HT-29 (cell line): ENCODE measurements around the gene SLC22A4. TPM values are rescaled to one million over a fixed set of nuclear protein-coding genes. Genes with fewer than 3 reads are reported as not detected.

Experiments used
- DNase-seq: peaks from one replicate; pipeline ENCODE4 v3.0.0-alpha.2; 2015; ENCODE audit warnings: low spot score
- total RNA-seq: library from RNA; depleted of rRNA; stranded (reverse); fragments of >200 nt; shearing (Covaris generic); gene quantifications from 2 replicates; pipeline ENCODE4 v1.2.3, GENCODE V29; 2014

SLC22A4 gene
- total RNA-seq, 1 experiment from 2014 or later = 0.20 TPM

DNA sequence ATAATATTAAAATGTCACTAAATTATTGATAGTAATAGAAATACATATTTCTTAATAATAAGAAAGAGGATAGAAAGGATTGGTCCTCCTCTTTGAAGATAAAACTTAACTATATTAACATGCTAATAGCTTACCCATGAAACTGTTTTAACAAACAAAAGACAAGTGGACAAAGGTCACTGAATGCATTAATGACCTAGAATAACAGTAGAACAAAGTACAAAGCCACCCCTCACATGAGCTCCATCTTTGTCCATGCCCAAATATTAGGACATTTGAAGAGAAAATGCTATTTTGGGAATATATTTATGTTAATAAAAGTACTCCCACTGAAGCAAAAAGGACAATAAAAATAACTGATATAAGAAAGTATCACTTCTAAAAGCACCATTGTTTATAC is 41.2 kb downstream of the SLC22A4 start:
- no peak for DNase-seq

DNA sequence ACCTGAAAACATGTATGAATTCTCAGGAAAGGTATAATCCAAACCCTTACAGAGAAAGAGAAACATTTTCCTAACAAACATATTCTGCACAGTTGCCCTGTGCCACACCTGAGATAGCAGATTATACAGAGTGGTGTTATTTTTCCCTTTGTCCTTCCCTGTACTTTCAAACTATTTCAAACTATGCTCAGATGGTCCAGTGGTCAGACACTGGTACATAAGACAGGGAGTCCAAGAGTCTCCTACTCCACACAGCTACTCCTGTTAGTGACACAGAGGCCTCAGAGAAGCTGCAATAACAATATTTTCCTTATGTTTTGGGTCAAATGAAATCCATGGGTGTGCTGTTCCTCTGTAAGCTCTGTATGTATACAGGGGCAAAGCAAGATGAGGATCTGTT is 45.3 kb downstream of the SLC22A4 start:
- no peak for DNase-seq

DNA sequence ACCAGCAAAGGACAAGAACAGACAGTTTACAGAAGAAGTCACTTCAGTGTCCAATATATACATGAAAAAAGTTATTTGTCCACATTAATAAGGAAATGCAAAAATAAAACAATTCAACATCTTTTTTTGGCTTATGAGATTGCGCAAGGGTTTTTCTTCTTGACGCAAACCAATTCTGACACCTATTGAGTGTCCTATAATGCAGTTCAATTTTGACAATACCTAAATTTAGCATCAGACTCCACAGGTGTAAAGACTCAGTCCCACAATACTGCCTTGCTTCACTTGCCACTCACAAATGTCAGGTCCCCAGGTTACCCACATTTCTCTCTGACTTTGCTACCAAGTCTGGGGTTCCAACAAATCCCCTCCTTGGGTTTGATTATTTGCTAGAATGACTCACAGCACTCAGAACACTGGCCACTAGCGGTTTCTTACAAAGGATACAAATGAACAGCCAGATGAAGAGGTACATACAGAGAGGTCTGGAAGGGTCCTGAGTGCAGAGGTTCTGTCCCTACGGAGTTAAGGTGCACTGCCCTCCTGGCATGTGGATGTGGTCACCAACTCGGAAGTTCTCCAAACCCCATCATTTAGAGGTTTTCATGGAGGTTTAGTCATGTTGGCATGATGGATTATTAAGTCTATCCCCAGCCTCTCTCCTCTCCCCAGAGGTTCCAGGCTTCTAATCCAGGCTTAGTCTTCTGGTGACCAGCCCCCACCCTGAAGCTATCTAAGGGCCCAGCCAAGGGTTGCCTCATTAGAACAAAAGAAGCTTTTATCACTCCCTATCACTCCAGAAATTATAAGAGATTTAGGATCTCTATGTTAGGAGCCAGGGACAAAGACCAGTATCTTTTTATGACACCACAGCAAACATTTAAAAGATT is 48.3 kb downstream of the SLC22A4 start:
- DNase-seq = no peak

DNA sequence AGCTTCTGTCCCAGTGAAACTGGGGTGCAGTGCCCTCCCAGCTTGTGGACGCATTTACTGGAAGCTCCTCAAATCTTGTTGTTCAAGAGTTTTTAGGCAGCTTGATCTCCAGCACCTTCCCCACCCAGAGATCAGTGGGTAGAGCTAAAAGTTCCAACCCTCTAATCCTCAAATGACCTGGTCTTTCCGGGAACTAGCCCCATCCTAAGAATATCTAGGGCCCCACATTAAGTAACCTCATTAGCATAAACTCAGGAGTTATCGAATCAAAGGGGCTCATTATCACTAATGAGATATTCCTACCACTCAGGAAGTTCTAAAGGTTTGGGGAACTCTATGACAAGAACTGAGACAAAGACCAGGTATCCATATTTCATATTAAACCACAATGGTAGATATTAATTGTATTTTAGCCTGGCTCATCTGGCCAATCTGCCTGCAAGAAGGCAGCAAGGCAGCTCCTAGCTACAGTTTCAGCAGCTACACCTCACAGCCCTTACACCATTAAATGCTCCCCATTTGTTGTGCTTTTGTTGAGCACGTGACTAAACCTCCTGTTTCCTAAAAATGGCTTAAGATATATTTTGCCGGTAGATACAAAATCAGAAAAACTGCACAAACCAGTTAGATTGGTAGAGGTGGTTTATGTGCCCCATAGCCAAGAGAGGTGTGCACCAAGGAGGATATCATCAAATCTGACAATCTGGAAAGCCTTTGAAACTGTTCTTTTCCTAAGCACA is 50.8 kb downstream of the SLC22A4 start:
- no peak for DNase-seq

DNA sequence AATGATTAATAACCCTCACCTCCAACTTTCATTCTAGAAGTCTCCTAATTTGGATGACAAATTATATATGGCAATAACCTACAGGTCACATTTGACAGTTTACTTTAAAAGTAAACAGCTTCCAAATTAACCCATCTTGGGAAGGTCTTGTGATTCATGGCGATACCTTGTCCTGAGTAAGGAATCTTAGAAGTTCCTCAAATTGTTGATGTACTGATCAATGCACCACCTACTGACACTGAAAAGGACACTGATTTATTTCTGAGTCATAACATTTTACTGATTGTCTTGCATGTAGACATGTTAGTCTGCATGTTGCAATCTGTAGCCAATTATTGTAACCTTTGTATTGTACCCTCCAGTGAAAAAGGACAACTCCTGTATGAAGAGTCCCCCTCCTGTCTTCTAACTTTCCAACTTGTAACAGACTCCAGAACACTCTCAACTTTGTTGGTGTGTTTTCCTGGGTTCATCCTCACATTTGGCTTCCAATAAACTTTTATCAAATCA is 59.3 kb downstream of the SLC22A4 start:
- DNase-seq = no peak

DNA sequence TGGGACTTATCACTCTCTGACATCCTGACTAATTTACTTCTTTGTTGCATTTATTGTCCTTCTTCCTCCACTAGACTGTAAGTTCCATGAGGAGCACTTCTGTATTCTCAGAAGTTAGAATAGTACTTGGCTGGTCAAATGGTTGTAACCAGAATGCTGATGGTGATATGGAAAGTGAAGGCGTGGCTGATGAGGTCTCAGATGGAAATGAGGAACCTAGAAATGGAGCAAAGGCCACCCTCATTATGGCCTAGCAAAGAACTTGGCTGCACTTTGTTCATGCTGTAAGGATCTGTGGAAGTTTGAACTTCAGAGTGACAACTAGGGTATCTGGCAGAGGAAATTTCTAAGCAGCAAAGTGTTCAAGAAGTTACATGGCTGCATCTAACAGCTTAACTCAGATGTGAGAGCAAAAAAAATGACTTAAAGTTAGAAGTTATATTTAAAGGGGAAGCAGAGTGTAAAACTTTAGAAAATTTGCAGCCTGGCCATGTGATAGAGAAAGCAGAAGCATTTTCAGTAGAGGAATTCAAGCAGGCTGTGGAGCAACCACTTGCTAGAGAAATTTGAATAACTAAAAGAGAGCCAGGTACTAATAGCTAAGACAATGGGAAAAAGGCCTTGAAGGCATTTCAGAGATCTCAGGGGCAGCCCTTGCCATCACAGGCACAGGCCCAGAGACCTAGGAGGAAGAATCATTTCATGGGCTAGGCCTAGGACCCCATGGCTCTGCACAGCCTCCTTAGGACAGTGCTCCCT is 60.4 kb downstream of the SLC22A4 start:
- no peak for DNase-seq

DNA sequence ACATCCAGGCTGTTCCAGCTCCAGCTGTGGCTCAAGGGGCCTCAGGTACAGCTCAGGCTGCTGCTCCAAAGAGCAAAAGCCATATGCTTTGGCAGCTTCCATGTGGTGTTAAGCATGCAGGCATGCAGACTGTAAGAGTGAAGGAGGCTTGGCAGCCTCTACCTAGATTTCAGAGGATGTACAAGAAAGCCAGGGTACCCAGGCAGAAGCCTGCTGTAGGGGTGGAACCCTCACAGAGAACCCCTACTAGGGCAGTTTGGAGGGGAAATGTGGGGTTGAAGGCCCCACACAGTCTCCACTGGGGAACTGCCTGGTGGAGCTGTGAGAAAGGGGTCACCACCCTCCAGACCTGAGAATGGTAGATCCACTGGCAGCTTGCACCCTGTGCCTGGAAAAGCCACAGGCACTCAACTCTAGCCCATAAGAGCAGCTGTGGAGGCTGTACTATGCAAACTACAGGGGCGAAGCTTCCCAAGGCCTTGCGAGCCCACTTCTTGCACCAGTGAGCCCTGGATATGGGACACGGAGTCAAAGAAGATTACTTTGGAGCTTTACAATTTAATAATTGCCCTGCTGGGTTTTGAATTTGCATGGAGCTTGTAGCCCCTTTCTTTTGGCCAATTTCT is 61.1 kb downstream of the SLC22A4 start:
- no peak for DNase-seq

DNA sequence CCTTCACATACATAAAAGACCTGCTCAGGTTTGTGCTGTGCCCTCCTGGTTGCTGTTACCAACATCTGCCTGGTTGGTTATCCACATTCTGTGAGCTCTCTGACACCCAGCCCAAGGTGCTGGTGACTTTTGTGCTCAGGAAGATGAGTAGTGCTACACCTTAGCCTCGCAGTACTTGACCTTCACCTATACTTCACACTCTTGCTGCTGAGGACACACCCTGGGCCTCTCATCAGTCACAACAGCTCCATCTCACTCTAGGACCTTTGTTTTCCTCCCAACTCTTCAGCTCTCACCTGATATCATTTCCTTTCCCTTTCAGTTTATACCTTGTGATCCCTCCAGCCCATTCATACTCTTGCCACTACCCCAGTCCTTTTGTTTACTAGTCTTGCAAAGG is 64.6 kb downstream of the SLC22A4 start:
- no peak for DNase-seq

DNA sequence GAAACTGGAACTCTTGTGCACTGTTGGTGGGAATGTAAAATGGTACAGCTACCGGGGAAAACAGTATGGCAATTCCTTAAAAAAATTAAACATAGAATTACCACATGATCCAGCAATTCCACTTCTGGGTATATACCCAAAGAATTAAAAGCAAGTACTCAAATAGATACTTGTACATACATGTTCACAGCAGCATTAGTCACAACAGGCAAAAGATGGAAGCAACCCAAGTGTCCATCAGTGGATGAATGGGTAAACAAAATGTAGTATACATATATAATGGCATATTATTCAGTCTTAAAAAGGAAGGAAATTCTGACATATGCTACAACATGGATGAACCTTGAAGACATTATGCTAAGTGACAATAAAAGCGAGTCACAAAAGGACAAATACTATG is 67.9 kb downstream of the SLC22A4 start:
- no peak for DNase-seq

DNA sequence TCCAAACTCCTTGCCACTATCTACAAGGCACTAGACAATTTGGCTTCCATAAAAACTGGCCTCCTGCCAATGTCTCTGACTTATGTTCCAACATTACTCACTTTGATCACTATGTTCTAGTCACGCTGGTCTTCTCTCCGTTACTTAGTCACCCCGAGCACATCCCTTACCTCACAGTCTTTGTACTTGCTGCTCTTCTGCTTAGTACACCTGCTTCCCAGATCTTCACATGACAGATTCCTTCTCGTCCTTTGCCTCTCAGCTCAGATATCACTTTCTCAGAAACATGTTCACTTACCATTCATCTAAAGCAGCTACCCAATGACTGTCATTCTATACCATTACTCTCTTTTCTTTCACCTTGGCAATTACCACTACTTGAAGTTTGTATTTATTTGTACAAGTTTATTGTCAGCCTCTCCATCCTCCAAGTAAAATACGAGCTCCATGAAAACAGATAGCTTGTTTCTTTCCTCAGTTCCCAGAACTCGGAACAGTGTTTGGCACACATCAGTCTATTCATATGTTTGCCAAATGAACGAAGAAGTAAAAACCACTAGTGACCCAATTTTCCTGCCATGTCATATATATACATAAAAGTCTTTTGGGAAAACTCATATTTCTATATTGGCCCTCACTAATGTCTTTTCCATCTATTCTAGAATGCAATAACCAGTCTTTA is 69.4 kb downstream of the SLC22A4 start:
- DNase-seq = no peak

DNA sequence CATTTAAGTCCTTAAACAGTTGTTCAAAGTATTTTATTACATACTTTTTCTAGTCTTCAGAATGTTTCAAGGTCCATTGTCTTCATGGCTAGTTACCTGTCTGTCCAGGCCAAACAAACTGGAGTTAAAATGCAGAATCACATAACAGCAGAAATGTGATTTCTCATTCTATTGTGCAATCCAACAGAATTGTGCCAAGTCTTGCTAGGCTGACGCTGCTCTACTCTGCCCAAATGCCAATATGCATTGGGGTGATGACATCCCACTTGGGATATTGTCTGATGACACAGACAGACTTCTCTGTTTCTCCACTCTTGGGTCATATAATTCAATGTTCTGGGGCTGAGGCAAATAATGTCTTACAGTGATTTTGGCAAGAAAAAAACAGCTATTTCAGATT is 70.1 kb downstream of the SLC22A4 start:
- no peak for DNase-seq

DNA sequence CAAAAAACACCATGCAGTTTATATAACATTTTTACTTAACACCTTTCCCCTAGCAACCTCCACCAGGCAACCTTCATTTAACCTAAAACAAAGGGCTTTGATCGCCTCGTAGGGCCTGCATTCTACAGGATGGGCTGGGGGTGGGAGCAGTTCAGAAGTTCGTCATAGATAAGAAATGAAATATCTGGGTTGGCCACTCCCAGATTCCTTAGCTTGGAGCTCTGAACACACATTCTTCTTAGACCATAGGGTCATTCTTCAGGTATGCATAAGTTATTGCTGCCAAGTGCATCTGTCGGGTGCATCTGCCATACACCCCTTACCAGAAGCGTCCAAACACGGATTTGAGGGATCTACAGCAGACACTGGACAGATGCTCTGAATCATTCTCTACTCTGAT is 71.0 kb downstream of the SLC22A4 start:
- DNase-seq = no peak

DNA sequence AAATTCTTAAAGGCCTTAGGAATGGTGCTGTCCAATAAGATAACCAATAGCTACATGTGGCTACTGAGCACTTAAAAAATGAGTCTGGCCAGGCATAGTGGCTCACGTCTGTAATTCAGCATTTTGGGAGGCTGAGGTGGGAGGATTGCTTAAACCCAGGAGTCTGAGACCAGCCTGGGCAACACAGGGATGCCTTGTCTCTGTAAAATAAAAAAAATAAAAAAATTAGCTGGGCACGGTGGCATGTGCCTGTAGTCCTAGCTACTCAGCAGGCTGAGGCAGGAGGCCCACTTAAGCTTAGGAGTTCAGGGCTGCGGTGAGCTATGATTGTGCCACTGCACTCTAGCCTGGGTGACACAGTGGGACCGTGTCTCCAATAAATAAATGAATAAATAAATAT is 74.0 kb downstream of the SLC22A4 start:
- DNase-seq = no peak

DNA sequence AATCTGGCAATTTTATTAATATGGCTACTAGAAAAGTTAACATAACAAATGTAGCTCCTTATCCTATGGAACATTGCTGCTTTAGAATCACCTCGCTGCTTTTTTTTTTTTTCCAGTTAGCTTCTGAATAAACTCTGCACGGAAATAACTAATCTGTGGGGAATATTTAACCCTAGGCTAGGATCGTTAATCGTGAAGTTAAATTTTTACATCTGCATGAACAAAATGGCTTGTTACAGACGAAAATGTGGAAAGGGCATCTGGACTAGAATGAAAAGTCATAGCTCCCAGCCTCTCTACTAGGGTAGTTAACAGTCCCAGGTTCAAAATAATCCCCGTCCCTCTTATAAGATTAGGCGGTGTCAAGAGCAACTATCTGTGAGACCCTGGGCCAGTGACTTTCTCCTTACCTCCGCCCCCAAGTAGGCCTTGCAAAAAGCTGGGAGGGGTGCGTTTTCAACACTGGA is 74.8 kb downstream of the SLC22A4 start:
- no peak for DNase-seq

DNA sequence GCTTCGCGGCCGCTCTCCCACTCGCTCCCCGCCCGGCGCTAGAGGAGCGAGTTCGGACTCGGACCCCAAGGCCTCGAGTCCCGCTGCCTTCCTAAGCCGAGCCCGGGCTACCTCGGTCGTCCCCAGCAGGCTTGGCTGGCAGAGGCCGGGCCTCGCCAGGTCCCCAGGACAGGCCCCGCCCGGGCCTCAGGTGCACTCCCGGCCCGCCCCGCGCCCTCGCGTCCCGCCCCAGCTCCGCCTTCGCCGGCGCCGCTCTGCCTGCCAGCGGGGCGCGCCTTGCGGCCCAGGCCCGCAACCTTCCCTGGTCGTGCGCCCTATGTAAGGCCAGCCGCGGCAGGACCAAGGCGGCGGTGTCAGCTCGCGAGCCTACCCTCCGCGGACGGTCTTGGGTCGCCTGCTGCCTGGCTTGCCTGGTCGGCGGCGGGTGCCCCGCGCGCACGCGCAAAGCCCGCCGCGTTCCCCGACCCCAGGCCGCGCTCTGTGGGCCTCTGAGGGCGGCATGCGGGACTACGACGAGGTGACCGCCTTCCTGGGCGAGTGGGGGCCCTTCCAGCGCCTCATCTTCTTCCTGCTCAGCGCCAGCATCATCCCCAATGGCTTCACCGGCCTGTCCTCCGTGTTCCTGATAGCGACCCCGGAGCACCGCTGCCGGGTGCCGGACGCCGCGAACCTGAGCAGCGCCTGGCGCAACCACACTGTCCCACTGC is 75.4 kb downstream of the SLC22A4 start, which contains the start of gene SLC22A5:
TSS of gene SLC22A5 (plus strand) at position 237 of the 707 bp plus-strand sequence. CDS start at position 500, 263 bp downstream.
- DNase-seq = peak; percentile 83

DNA sequence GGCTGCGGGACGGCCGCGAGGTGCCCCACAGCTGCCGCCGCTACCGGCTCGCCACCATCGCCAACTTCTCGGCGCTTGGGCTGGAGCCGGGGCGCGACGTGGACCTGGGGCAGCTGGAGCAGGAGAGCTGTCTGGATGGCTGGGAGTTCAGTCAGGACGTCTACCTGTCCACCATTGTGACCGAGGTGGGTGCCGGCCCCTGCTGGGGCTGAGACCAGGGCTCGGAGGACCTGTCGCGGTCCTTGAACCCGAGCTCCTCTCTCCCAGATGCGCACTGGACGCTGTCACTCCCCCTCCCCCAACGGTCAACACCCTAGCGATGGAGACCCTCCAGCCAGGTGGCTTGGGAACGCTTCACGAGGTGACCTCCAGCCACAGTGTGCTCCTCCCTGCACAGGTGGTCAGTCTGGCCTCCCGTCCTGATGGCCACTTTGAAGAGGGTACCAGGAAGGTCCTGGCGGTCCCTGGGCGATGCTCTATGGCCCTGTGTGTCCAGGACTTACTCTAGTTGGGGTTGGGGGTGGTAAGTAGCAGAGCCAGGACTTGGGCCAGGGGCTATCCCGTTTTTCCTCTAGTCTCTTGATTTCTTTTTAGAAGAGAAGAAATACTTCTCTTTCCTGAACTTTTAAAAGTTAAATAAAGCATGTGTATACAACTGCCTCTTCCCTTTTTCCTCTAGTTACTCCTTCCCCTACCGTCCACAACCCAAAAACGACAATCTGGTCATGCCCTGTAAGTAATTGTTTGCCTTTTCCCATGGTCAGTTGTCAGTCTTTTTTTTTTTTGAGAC is 76.2 kb downstream of the SLC22A4 start:
- no peak for DNase-seq

DNA sequence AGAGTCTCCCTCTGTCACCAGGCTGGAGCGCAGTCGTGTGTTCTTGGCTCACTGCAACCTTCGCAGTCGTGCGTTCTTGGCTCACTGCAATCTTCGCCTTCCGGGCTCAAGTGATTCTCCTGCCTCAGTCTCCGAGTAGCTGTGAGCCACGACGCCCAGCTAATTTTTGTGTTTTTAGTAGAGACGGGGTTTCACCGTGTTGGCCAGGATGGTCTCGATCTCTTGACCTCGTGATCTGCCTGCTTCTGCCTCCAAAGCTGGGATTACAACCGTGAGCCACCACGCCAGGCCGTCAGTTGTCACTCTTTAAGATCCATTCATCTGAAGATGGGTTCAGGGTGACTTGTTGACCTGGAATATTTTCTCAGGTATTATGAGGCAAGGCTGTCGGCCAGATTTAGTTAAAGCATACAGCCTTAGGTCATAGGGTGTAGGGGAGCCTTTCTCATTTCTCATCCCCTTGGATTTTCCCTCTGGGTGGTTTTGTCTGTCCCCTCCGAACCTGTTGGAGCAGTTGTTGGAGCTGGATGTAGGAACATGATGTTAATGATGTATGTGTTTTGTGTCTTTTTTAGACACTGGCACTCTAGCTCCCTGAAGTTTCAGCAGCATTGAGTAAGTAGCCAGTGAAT is 76.9 kb downstream of the SLC22A4 start:
- DNase-seq = no peak

DNA sequence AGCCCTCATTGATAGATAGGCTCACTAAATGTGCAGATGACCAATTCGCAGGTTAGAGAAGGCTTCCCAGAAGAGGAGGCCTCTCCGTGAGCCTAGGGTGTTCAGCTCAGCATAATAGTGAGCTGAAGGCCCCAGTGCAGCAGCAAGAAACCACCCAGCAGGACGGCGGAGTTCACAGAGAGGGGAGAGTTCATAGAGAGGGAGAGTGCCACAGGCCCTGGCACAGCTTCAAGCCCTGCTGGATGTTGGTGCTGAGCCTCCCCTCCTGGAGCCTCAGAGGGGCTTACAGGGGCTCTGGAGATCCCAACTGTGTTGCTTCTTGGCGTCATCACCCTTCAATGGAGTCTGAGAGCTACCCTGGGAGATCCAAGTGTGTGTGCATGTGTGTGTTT is 77.4 kb downstream of the SLC22A4 start:
- DNase-seq = no peak

DNA sequence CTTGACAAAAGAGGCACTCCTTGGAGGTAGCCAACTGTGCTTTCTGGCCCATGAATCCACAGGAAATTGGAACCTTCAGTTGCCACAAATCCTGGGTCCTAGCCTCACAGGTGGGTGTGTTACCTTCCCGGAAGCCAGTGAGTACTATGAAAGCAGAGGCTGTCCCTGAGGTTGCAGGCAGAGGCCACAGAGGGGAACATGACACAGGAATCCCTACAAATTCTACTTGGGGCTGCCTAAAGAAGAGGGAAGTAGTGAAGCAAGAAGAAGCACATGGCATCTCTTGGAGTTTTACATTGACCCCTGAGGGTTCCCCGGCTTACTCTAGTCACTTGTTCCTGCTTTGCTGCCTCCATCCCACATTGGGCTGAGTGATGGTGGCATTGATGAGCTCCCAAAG is 77.9 kb downstream of the SLC22A4 start:
- DNase-seq = no peak
